Smooth muscle cell (in vitro differentiated cells): ENCODE data around the gene RTN1. TPM values are rescaled to one million over a fixed set of nuclear protein-coding genes. Genes with fewer than 3 reads are reported as not detected.

Experiments
- DNase-seq: peaks from one replicate; lab custom pipeline; 2025; ENCODE audit not compliant: unreplicated experiment; lab: John Stamatoyannopoulos, UW
- H2AFZ ChIP-seq: fragments of 200-600 bp; sonication (generic); 2 replicates; pipeline ENCODE4 v1.6.0; 2016; ENCODE audit warnings: antibody characterized with exemption, low read depth, mild to moderate bottlenecking
- H3F3A ChIP-seq: fragments of 200-600 bp; sonication (generic); 2 replicates; pipeline ENCODE4 v1.6.0; 2017; ENCODE audit warnings: antibody characterized with exemption, low read depth
- H3K27ac ChIP-seq: fragments of 200-600 bp; sonication (generic); 2 replicates; pipeline ENCODE4 v1.5.1; 2016; ENCODE audit warnings: low read depth, mild to moderate bottlenecking
- H3K27me3 ChIP-seq: fragments of 200-600 bp; sonication (generic); 2 replicates; pipeline ENCODE4 v1.6.1; 2016; ENCODE audit warnings: low read depth, mild to moderate bottlenecking
- H3K36me3 ChIP-seq: fragments of 200-600 bp; sonication (generic); 2 replicates; pipeline ENCODE4 v1.5.1; 2016; ENCODE audit warnings: low read depth
- H3K4me1 ChIP-seq: fragments of 200-600 bp; sonication (generic); 2 replicates; pipeline ENCODE4 v1.5.1; 2016; ENCODE audit warnings: low read depth
- H3K4me2 ChIP-seq: fragments of 200-600 bp; sonication (generic); 2 replicates; pipeline ENCODE4 v1.6.0; 2016; ENCODE audit warnings: mild to moderate bottlenecking
- H3K4me3 ChIP-seq: fragments of 200-600 bp; sonication (generic); 2 replicates; pipeline ENCODE4 v1.5.1; 2016; ENCODE audit warnings: mild to moderate bottlenecking
- H3K79me2 ChIP-seq: fragments of 200-600 bp; sonication (generic); 2 replicates; pipeline ENCODE4 v1.6.0; 2016; ENCODE audit warnings: low read depth, mild to moderate bottlenecking
- H3K9ac ChIP-seq: fragments of 200-600 bp; sonication (generic); 2 replicates; pipeline ENCODE4 v1.6.0; 2016; ENCODE audit warnings: low read depth
- H3K9me3 ChIP-seq: fragments of 200-600 bp; sonication (generic); replicated peaks from 2 replicates; pipeline ENCODE4 v1.5.1; 2016; ENCODE audit warnings: low read depth
- H4K20me1 ChIP-seq: fragments of 200-600 bp; sonication (generic); 2 replicates; pipeline ENCODE4 v1.6.0; 2016; ENCODE audit warnings: low read depth
- CTCF ChIP-seq: fragments of 200-600 bp; sonication (generic); IDR thresholded peaks from 2 replicates; pipeline ENCODE4 v1.5.1; 2017; ENCODE audit warnings: borderline replicate concordance, mild to moderate bottlenecking, antibody characterized with exemption; ENCODE audit not compliant: insufficient read depth, poor library complexity, severe bottlenecking
- WGBS: methylation state at CpG from one replicate; pipeline ENCODE4 v1.1.7; 2016; ENCODE audit warnings: low lambda C conversion rate; 5-methylcytosine and 5-hydroxymethylcytosine counted together
- polyA plus RNA-seq: library from polyadenylated mRNA; unstranded; fragments of >200 nt; fragmentation: Nextera tagmentation; extraction: Ambion mirVana; gene quantifications from 2 replicates; pipeline ENCODE4 v1.2.1, GENCODE V29; 2016
- total RNA-seq: library from RNA; depleted of rRNA; stranded (reverse); fragments of >200 nt; gene quantifications from 2 replicates; pipeline ENCODE4 v1.2.3, GENCODE V29; 2014

The RTN1 gene
- total and polyA plus RNA-seq, 2 experiments from 2014 or later, result not detected

DNA sequence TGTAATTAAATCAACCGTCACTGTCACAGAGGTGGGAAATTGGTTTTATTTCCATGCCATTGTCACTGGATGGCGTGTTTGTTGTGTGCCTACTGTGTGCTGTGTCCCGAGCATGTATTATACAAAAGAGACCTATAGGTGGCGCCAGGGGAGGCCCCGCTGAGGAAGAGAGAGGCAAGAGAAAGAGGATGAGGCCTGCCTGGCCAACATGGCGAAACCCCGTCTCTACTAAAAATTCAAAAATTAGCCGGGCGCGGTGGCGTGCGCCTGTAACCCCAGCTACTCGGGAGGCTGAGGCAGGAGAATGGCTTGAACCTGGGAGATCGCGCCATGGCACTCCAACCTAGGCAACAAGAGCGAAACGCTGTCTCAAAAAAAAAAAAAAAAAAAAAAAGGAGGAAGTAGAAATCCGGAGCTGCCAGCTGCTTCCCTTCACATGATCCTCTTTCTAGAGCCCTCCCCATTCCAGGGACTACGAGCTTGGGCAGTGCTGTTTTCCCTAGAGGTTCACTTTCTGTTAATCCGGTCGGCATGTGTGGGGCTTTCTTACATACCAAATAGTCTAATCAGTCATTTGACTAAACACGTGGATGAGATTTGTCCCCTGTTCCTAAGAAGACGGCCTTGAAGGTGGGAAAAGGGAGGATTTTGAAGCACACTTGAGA is 287.6 kb downstream of the RTN1 start:
- no peaks in the 10 kb centered on the region for H3K36me3 ChIP-seq
- no peak overlapping the region for H3K9ac ChIP-seq
- H3K4me1 ChIP-seq, result peaks cover 12% of the 10 kb centered on the region
- no peak overlapping the region for H3K4me3 ChIP-seq
- no peaks in the 10 kb centered on the region for H3K27me3 ChIP-seq
- DNase-seq, result no peak
- H3K4me2 ChIP-seq, result no peak overlapping the region
- H4K20me1 ChIP-seq, result no peaks in the 10 kb centered on the region
- no peaks in the 10 kb centered on the region for H3K9me3 ChIP-seq
- no peak overlapping the region for H3K27ac ChIP-seq
- TF ChIP-seq CTCF, result no peak
- no peak overlapping the region for H2AFZ ChIP-seq
- no peaks in the 10 kb centered on the region for H3K79me2 ChIP-seq
- H3F3A ChIP-seq, result no peaks in the 10 kb centered on the region
- 85% methylated on average over 19 of the region's 23 CpGs for WGBS

GRCh38 chr14:59582161-59582560 is 288.4 kb downstream of the RTN1 start:
- 80% methylated on average over 3 of the region's 3 CpGs for WGBS
- Histone ChIP-seq H3K9ac (no peak overlapping the region), H3K4me3 (no peak overlapping the region), H4K20me1 (no peaks in the 10 kb centered on the region), H3K27ac (no peak overlapping the region), H3K36me3 (no peaks in the 10 kb centered on the region), H2AFZ (no peak overlapping the region), H3K9me3 (no peaks in the 10 kb centered on the region), H3K4me1 (peaks cover 12% of the 10 kb centered on the region), H3K79me2 (no peaks in the 10 kb centered on the region), H3F3A (no peaks in the 10 kb centered on the region), H3K4me2 (no peak overlapping the region), H3K27me3 (no peaks in the 10 kb centered on the region)
- no peak for DNase-seq
- TF ChIP-seq CTCF, result no peak

GRCh38 chr14:59580911-59581310 is 289.7 kb downstream of the RTN1 start:
- no peaks in the 10 kb centered on the region for H3K36me3 ChIP-seq
- no peak overlapping the region for H3K9ac ChIP-seq
- H4K20me1 ChIP-seq, result no peaks in the 10 kb centered on the region
- H3K27ac ChIP-seq, result no peak overlapping the region
- H3K27me3 ChIP-seq, result peaks cover 4% of the 10 kb centered on the region
- no peak overlapping the region for H3K4me2 ChIP-seq
- 89% methylated on average over 2 of the region's 2 CpGs for WGBS
- H3K4me3 ChIP-seq, result no peak overlapping the region
- H3K79me2 ChIP-seq, result no peaks in the 10 kb centered on the region
- H3K9me3 ChIP-seq, result no peaks in the 10 kb centered on the region
- no peak for DNase-seq
- TF ChIP-seq CTCF, result no peak
- H3K4me1 ChIP-seq, result peaks cover 16% of the 10 kb centered on the region
- no peaks in the 10 kb centered on the region for H3F3A ChIP-seq
- no peak overlapping the region for H2AFZ ChIP-seq
